K562 (cell line): ENCODE data around the gene PPT1. TPM values are rescaled to one million over a fixed set of nuclear protein-coding genes. Genes with fewer than 3 reads are reported as not detected.
A peak's percentile ranks its signal among the peaks of the same experiment; 100 is the strongest.

Source experiments
- HMG20B ChIP-seq: fragments of 250-450 bp; sonication (Bioruptor Pico); IDR thresholded peaks from 2 replicates; pipeline ENCODE4 v1.5.0; 2021; ENCODE audit warnings: mild to moderate bottlenecking
- KLF1 ChIP-seq: fragments of 450-650 bp; IDR thresholded peaks from 2 replicates; pipeline ENCODE4 v1.6.1; 2016; ENCODE audit warnings: missing genetic modification characterization, missing compliant biosample characterization
- NR1H2 ChIP-seq: sonication (generic); formaldehyde crosslinking; IDR thresholded peaks from 2 replicates; pipeline ENCODE4 v1.4.0; 2020; ENCODE audit warnings: mild to moderate bottlenecking, missing genetic modification reagents
- ZC3H11A ChIP-seq: IDR thresholded peaks from 2 replicates; pipeline ENCODE4 v1.6.1; 2012; ENCODE audit warnings: low read depth, low read length, improper control_type of control experiment
- ZNF347 ChIP-seq: fragments of 450-650 bp; formaldehyde crosslinking; IDR thresholded peaks from 2 replicates; pipeline ENCODE4 v1.4.0; 2020; ENCODE audit warnings: low read depth, mild to moderate bottlenecking, moderate library complexity
- ZNF518B ChIP-seq: fragments of 250-450 bp; sonication (Bioruptor Pico); IDR thresholded peaks from 2 replicates; pipeline ENCODE4 v1.5.0; 2021; ENCODE audit warnings: mild to moderate bottlenecking, moderate library complexity
- ZNF57 ChIP-seq: fragments of 450-650 bp; formaldehyde crosslinking; IDR thresholded peaks from 2 replicates; pipeline ENCODE4 v1.4.0; 2020; ENCODE audit warnings: mild to moderate bottlenecking, moderate library complexity
- polyA plus RNA-seq, 8 experiments: library from polyadenylated mRNA; depleted of rRNA in 4 of 8; stranded (reverse) in 5 of 8; unstranded in 3 of 8; fragments of >200 nt; fragmentation: Nextera tagmentation in 2 of 8; fragmentation: Illumina TruSeq in 1 of 8; extraction: Ambion mirVana in 2 of 8; extraction: Trizol in 1 of 8; gene quantifications; 2 replicates each; pipeline versions ENCODE4 v1.2.1 to v1.2.3, GENCODE V29; 2011 to 2014; ENCODE audit warnings: inconsistent platforms in 1 of 8, missing spikeins in 1 of 8
- total RNA-seq, 7 experiments: library from RNA; depleted of rRNA in 6 of 7; stranded (reverse); fragments of >200 nt in 6 of 7; fragmentation: Illumina TruSeq in 2 of 7; extraction: Trizol in 2 of 7; gene quantifications; 2 replicates each; pipeline versions ENCODE4 v1.2.1 to v1.2.3, GENCODE V29; 2011 to 2021; ENCODE audit warnings: low replicate concordance in 1 of 7
- TF ChIP-seq, protein P1 (sequence below), 2 experiments: fragments of 450-650 bp in 1 of 2; sonication (generic) in 1 of 2; formaldehyde crosslinking in 1 of 2; IDR thresholded peaks; 2 replicates each; pipeline versions ENCODE4 v1.7.1 to v1.9.0; 2016 to 2022; ENCODE audit warnings: inconsistent platforms in 1 of 2, mild to moderate bottlenecking in 1 of 2, missing genetic modification reagents in 1 of 2
- TF ChIP-seq, protein P2 (sequence below): fragments of 150-350 bp; IDR thresholded peaks from 2 replicates; pipeline ENCODE4 v1.6.1; 2014; ENCODE audit warnings: low read depth, mild to moderate bottlenecking, low read length, borderline replicate concordance

The PPT1 gene
- total and polyA plus RNA-seq, 9 of the 15 experiments (the other 6 are each of a cell fraction or from before 2014, with no cell fraction given), result 72.2 to 285 (median 143) TPM

DNA sequence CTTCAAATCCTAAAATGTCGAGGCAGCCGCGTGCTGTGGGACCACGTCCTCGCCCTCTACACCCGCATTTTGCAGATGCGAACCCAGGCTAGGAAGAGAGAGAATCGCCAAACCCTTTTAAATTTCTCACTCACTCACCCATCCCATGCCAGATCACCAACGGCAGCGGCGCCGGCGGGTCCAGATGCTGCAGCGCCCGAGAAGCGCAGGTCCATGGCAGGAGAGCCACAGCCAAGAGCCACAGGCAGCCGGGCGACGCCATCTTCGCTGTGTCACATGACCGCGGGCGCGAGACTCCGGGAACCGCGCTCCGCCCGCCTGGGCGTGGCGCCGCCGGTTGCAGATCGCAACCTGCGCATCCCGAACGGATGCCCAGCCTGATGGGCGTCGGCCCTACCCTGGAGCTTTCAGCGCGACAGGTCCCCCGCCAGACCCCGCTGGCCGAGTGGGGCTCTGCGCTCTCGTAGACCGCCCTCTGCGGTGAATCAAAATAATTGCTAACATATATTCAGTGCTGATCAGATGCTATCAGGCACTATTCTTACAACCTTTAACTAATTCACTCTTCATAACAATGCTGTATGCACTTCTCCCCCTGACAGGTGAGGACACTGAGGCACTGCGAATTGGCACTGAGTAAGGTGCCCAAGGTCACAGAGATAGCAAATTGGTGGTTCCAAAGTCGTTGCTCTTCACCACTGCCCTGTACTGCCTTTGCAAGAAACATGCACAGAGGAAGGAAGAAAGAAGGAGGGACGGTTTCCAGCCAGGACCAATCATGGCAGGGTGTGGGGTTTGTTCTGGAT is at the start of gene PPT1 (continued):
- TF ChIP-seq, protein P1, sequence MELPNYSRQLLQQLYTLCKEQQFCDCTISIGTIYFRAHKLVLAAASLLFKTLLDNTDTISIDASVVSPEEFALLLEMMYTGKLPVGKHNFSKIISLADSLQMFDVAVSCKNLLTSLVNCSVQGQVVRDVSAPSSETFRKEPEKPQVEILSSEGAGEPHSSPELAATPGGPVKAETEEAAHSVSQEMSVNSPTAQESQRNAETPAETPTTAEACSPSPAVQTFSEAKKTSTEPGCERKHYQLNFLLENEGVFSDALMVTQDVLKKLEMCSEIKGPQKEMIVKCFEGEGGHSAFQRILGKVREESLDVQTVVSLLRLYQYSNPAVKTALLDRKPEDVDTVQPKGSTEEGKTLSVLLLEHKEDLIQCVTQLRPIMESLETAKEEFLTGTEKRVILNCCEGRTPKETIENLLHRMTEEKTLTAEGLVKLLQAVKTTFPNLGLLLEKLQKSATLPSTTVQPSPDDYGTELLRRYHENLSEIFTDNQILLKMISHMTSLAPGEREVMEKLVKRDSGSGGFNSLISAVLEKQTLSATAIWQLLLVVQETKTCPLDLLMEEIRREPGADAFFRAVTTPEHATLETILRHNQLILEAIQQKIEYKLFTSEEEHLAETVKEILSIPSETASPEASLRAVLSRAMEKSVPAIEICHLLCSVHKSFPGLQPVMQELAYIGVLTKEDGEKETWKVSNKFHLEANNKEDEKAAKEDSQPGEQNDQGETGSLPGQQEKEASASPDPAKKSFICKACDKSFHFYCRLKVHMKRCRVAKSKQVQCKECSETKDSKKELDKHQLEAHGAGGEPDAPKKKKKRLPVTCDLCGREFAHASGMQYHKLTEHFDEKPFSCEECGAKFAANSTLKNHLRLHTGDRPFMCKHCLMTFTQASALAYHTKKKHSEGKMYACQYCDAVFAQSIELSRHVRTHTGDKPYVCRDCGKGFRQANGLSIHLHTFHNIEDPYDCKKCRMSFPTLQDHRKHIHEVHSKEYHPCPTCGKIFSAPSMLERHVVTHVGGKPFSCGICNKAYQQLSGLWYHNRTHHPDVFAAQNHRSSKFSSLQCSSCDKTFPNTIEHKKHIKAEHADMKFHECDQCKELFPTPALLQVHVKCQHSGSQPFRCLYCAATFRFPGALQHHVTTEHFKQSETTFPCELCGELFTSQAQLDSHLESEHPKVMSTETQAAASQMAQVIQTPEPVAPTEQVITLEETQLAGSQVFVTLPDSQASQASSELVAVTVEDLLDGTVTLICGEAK (IDR thresholded peaks at IDR 0.05), result no peak; the same call in 1 of the 2 replicates
- TF ChIP-seq, protein P1 (CRISPR knock-in tag; IDR thresholded peaks at IDR 0.05), result peak; percentile 74; the same call in 1 of the 2 replicates
- TF ChIP-seq ZNF57 (CRISPR knock-in tag) (no peak), NR1H2 (CRISPR knock-in tag) (no peak), KLF1 (tag) (peak; percentile 85), ZNF347 (CRISPR knock-in tag) (no peak), ZNF518B (CRISPR knock-in tag) (no peak), ZC3H11A (no peak), HMG20B (CRISPR knock-in tag) (no peak)
- TF ChIP-seq, protein P2, sequence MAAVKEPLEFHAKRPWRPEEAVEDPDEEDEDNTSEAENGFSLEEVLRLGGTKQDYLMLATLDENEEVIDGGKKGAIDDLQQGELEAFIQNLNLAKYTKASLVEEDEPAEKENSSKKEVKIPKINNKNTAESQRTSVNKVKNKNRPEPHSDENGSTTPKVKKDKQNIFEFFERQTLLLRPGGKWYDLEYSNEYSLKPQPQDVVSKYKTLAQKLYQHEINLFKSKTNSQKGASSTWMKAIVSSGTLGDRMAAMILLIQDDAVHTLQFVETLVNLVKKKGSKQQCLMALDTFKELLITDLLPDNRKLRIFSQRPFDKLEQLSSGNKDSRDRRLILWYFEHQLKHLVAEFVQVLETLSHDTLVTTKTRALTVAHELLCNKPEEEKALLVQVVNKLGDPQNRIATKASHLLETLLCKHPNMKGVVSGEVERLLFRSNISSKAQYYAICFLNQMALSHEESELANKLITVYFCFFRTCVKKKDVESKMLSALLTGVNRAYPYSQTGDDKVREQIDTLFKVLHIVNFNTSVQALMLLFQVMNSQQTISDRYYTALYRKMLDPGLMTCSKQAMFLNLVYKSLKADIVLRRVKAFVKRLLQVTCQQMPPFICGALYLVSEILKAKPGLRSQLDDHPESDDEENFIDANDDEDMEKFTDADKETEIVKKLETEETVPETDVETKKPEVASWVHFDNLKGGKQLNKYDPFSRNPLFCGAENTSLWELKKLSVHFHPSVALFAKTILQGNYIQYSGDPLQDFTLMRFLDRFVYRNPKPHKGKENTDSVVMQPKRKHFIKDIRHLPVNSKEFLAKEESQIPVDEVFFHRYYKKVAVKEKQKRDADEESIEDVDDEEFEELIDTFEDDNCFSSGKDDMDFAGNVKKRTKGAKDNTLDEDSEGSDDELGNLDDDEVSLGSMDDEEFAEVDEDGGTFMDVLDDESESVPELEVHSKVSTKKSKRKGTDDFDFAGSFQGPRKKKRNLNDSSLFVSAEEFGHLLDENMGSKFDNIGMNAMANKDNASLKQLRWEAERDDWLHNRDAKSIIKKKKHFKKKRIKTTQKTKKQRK, result no peak
